Activated T-helper 1 cell treated with anti-CD3 and anti-CD28 coated beads, Interleukin-12 subunit alpha, Interleukin-12 subunit beta, Interleukin-2, Interleukin-4 antibody, amounts not matched to agents 30 ng/mL and 10 ng/mL and 1 ng/mL, durations not matched to agents 14 hours and 24 hours and 36 hours (primary cell): ENCODE data around the gene ATG9B. TPM values are rescaled to one million over a fixed set of nuclear protein-coding genes. Genes with fewer than 3 reads are reported as not detected.
A peak's percentile ranks its signal among the peaks of the same experiment; 100 is the strongest.

ENCODE experiments used
- DNase-seq: peaks from one replicate; pipeline ENCODE4 v3.0.0; 2021; ENCODE audit warnings: low spot score
- H3K27ac Mint-ChIP-seq: one replicate; pipeline ENCODE4 v1.8.0; 2021; ENCODE audit warnings: mild to moderate bottlenecking, mixed read lengths
- H3K27me3 Mint-ChIP-seq: one replicate; pipeline ENCODE4 v1.8.0; 2022; ENCODE audit warnings: mild to moderate bottlenecking, moderate library complexity, mixed read lengths; ENCODE audit not compliant: insufficient read depth
- H3K36me3 Mint-ChIP-seq: one replicate; pipeline ENCODE4 v1.8.0; 2021; ENCODE audit warnings: low read depth, mixed read lengths
- H3K4me1 Mint-ChIP-seq: one replicate; pipeline ENCODE4 v1.8.0; 2021; ENCODE audit warnings: low read depth, mixed read lengths
- H3K4me3 Mint-ChIP-seq: one replicate; pipeline ENCODE4 v1.8.0; 2021; ENCODE audit warnings: mild to moderate bottlenecking, moderate library complexity, mixed read lengths
- H3K9me3 Mint-ChIP-seq: one replicate; pipeline ENCODE4 v1.8.0; 2021; ENCODE audit warnings: mixed read lengths
- intact Hi-C: fragments of 100-400 bp; cut with micrococcal nuclease; formaldehyde crosslinking; loops from one replicate; pipeline ENCODE4 v1.15.1; 2024
- total RNA-seq: library from RNA; stranded (reverse); gene quantifications from 2 replicates; pipeline ENCODE4 v1.2.3, GENCODE V29; 2022

The ATG9B gene
- total RNA-seq, 1 donor from 2014 or later: 6.3 TPM

DNA sequence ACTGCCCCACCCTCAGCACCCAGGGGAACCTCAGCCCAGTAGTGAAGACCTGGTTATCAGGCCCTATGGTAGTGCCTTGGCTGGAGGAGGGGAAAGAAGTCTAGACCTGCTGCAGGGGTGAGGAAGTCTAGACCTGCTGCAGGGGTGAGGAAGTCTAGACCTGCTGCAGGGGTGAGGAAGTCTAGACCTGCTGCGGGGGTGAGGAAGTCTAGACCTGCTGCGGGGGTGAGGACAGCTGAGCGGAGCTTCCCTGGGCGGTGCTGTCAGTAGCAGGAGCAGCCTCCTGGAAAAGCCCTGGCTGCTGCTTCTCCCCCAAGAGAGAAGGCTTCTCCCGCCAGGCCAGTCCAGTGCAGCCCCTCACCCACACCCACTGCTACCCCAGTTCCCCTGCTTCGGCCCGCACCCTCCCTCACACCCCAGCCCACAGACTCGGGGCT lies 27.2 kb downstream of the ATG9B start:
- intact Hi-C loops: no loop called here
- H3K9me3 Mint-ChIP-seq: no peaks in the 10 kb centered on the region
- peaks cover 6% of the 10 kb centered on the region for H3K4me1 Mint-ChIP-seq
- no peaks in the 10 kb centered on the region for H3K27me3 Mint-ChIP-seq
- H3K4me3 Mint-ChIP-seq: no peak overlapping the region
- peaks cover 1% of the 10 kb centered on the region for H3K36me3 Mint-ChIP-seq
- H3K27ac Mint-ChIP-seq: no peak overlapping the region
- no peak for DNase-seq

DNA sequence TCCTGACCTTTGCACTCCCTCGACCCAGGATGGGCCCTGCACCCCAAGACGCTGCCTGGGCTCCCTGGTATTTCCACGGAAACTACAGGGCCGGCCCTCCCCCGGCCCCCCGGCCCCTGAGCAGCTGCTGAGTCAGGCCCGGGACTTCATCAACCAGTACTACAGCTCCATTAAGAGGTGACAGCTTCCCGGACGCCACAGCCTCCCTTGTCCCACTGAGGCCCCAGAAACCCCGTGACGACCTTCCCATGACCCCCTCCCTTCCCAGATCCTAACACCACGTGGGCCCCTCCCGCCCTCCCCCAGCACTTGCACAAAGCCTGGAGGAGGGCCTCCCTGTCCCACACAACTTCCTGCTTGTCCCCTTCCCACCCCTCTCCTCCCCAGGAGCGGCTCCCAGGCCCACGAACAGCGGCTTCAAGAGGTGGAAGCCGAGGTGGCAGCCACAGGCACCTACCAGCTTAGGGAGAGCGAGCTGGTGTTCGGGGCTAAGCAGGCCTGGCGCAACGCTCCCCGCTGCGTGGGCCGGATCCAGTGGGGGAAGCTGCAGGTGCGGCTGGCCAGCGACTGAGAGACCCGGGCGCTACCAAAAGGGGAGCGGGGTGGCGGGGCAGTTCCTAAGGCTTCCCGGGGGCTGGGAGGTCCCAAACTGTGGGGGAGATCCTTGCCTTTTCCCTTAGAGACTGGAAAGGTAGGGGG lies 27.8 kb downstream of the ATG9B start:
- no peak overlapping the region for H3K27ac Mint-ChIP-seq
- intact Hi-C loops: no loop called here
- DNase-seq: no peak
- peaks cover 1% of the 10 kb centered on the region for H3K36me3 Mint-ChIP-seq
- peaks cover 6% of the 10 kb centered on the region for H3K4me1 Mint-ChIP-seq
- H3K4me3 Mint-ChIP-seq: no peak overlapping the region
- H3K27me3 Mint-ChIP-seq: no peaks in the 10 kb centered on the region
- no peaks in the 10 kb centered on the region for H3K9me3 Mint-ChIP-seq

GRCh38 chr7:150994838-150995510 lies 29.3 kb downstream of the ATG9B start:
- intact Hi-C loops: no loop called here
- H3K4me3 Mint-ChIP-seq: peak overlapping the region; percentile 33
- DNase-seq: no peak
- H3K27me3 Mint-ChIP-seq: peaks cover 2% of the 10 kb centered on the region
- peaks cover 5% of the 10 kb centered on the region for H3K9me3 Mint-ChIP-seq
- no peak overlapping the region for H3K27ac Mint-ChIP-seq
- H3K4me1 Mint-ChIP-seq: peaks cover 6% of the 10 kb centered on the region
- H3K36me3 Mint-ChIP-seq: no peaks in the 10 kb centered on the region

GRCh38 chr7:150994141-150994837 lies 30.0 kb downstream of the ATG9B start:
- H3K27ac Mint-ChIP-seq: no peak overlapping the region
- peaks cover 2% of the 10 kb centered on the region for H3K27me3 Mint-ChIP-seq
- H3K4me3 Mint-ChIP-seq: peak overlapping the region; percentile 33
- intact Hi-C loops: no loop called here
- no peaks in the 10 kb centered on the region for H3K36me3 Mint-ChIP-seq
- H3K4me1 Mint-ChIP-seq: peaks cover 6% of the 10 kb centered on the region
- peaks cover 5% of the 10 kb centered on the region for H3K9me3 Mint-ChIP-seq
- no peak for DNase-seq

DNA sequence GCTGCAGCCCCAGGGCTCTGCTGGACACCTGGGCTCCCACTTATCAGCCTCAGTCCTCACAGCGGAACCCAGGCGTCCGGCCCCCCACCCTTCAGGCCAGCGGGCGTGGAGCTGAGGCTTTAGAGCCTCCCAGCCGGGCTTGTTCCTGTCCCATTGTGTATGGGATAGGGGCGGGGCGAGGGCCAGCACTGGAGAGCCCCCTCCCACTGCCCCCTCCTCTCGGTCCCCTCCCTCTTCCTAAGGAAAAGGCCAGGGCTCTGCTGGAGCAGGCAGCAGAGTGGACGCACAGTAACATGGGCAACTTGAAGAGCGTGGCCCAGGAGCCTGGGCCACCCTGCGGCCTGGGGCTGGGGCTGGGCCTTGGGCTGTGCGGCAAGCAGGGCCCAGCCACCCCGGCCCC lies 30.8 kb downstream of the ATG9B start:
- Mint-ChIP-seq H3K4me3 (no peak overlapping the region), H3K9me3 (peaks cover 5% of the 10 kb centered on the region), H3K36me3 (no peaks in the 10 kb centered on the region), H3K4me1 (peaks cover 13% of the 10 kb centered on the region), H3K27me3 (peaks cover 4% of the 10 kb centered on the region), H3K27ac (no peak overlapping the region)
- DNase-seq: no peak
- intact Hi-C loops: no loop called here

DNA sequence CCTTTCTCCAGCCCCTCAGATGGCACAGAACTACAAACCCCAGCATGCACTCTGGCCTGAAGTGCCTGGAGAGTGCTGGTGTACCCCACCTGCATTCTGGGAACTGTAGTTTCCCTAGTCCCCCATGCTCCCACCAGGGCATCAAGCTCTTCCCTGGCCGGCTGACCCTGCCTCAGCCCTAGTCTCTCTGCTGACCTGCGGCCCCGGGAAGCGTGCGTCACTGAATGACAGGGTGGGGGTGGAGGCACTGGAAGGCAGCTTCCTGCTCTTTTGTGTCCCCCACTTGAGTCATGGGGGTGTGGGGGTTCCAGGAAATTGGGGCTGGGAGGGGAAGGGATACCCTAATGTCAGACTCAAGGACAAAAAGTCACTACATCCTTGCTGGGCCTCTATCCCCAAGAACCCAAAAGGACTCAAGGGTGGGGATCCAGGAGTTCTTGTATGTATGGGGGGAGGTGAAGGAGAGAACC lies 31.4 kb downstream of the ATG9B start:
- Mint-ChIP-seq H3K4me3 (no peak overlapping the region), H3K9me3 (peaks cover 5% of the 10 kb centered on the region), H3K36me3 (no peaks in the 10 kb centered on the region), H3K27ac (no peak overlapping the region), H3K27me3 (peaks cover 10% of the 10 kb centered on the region), H3K4me1 (peaks cover 18% of the 10 kb centered on the region)
- no peak for DNase-seq
- intact Hi-C loops: no loop called here

DNA sequence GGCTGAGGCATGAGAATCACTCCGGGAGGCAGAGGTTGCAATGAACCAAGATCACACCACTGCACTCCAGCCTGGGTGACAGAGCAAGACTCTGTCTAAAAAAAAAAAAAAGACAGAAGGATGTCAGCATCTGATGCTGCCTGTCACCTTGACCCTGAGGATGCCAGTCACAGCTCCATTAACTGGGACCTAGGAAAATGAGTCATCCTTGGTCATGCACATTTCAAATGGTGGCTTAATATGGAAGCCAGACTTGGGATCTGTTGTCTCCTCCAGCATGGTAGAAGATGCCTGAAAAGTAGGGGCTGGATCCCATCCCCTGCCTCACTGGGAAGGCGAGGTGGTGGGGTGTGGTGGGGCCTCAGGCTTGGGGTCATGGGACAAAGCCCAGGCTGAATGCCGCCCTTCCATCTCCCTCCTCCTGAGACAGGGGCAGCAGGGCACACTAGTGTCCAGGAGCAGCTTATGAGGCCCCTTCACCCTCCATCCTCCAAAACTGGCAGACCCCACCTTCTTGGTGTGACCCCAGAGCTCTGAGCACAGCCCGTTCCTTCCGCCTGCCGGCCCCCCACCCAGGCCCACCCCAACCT lies 32.1 kb downstream of the ATG9B start:
- Mint-ChIP-seq H3K27ac (no peak overlapping the region), H3K4me3 (no peak overlapping the region), H3K36me3 (no peaks in the 10 kb centered on the region), H3K4me1 (peaks cover 16% of the 10 kb centered on the region), H3K27me3 (peaks cover 15% of the 10 kb centered on the region), H3K9me3 (peaks cover 5% of the 10 kb centered on the region)
- intact Hi-C loops: no loop called here
- no peak for DNase-seq

- H3K9me3 Mint-ChIP-seq: peaks cover 5% of the 10 kb centered on the region
- no peak within 1 kb of the TSS for H3K27ac Mint-ChIP-seq
- H3K4me3 Mint-ChIP-seq: no peak within 1 kb of the TSS
- no peaks in the 10 kb centered on the region for H3K36me3 Mint-ChIP-seq
- H3K4me1 Mint-ChIP-seq: peaks cover 24% of the 10 kb centered on the region
- peaks cover 17% of the 10 kb centered on the region for H3K27me3 Mint-ChIP-seq
- DNase-seq: no peak
- intact Hi-C loops: no loop called here
Measured at GRCh38 chr7:150990416-150991186, 33.7 kb downstream of the ATG9B start, which contains the start of gene NOS3. TSS of gene NOS3 (plus strand) at chr7:150991017. CDS start at chr7:150993804, 2,787 bp downstream.

GRCh38 chr7:150989456-150989855 lies 34.8 kb downstream of the ATG9B start:
- H3K27me3 Mint-ChIP-seq: peaks cover 24% of the 10 kb centered on the region
- H3K9me3 Mint-ChIP-seq: peaks cover 5% of the 10 kb centered on the region
- H3K36me3 Mint-ChIP-seq: no peaks in the 10 kb centered on the region
- H3K4me1 Mint-ChIP-seq: peaks cover 25% of the 10 kb centered on the region
- intact Hi-C loops: loop anchor here (2.0 to 10.0 kb wide), 2 partner anchors 29 to 545 kb away; no protein-coding TSS in a partner anchor
- no peak overlapping the region for H3K4me3 Mint-ChIP-seq
- DNase-seq: no peak
- no peak overlapping the region for H3K27ac Mint-ChIP-seq

DNA sequence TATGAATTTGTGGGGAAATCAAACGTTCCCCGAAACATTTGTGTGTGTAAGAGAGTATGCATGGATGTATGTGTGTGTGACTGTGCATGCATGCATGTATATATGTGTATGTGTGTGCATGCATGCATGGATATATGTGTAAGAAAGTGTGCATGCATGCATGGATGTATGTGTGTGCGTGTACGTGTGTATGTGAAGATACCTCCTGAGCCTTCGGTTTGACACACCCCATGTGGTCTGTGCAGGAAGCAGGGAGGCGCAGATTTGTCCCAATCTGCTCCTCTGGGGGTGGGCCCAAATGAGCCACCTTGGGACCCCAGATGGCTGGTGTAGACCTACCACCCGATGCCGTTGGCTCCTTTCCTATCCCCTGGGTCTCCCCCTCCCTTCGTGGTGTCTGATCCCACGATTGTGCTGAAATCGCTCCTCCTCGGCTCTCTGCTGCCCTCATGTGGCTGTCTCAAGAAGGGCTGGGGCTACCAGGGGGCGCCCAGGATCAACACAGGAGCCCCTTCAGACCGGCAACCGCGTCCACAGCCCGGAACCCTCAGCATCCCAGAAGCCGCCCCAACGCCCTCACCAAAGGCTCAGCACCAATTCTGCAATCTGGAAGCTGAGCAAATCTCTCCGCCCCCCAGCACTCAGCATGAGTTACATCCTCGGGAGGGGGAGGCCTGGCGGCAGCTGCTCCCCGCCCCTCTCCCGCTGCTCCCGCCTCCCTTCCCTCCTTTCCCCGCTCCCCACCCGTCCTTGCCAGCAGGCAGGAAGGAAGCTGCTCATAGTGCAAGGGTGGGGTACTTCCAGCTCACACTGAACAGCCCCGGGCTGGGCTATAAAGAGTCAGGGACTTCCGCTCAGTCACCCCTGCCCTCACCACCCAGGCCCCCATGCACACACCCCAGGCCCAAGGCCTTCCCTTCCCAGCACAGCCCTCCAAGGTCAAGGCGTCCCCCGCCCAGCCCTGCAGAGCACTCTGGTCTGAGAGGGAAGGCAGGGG lies 35.8 kb downstream of the ATG9B start:
- intact Hi-C loops: loop anchor here (1.0 to 10.0 kb wide), 4 partner anchors 30 to 544 kb away; no protein-coding TSS in a partner anchor
- peak overlapping the region; percentile 58 for H3K4me3 Mint-ChIP-seq
- no peak overlapping the region for H3K27ac Mint-ChIP-seq
- DNase-seq: peak; percentile 57
- peaks cover 25% of the 10 kb centered on the region for H3K4me1 Mint-ChIP-seq
- peaks cover 5% of the 10 kb centered on the region for H3K9me3 Mint-ChIP-seq
- H3K27me3 Mint-ChIP-seq: peaks cover 30% of the 10 kb centered on the region
- no peaks in the 10 kb centered on the region for H3K36me3 Mint-ChIP-seq

DNA sequence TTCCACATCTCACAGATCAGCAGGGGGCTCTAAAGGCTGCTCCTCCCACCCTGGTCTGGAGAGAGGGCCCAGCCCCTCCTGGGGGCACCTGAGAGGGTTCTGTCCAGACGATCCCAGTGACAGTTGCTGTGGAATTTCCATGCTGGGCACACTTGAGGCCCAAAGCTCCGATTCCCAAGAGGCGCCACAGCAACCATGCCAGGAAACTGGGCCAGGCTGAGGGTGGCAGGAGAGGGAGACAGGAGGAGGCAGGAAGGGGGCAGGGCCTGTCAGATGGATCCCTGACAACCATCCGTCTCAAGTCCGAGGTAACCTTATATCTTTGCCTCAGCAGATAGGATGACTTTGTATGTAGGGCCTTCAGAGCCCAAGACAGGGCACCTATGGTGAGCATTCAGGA lies 37.7 kb downstream of the ATG9B start:
- Mint-ChIP-seq H3K27ac (no peak overlapping the region), H3K27me3 (peaks cover 45% of the 10 kb centered on the region), H3K9me3 (peaks cover 5% of the 10 kb centered on the region), H3K36me3 (no peaks in the 10 kb centered on the region), H3K4me3 (no peak overlapping the region), H3K4me1 (peaks cover 25% of the 10 kb centered on the region)
- intact Hi-C loops: loop anchor here (1.0 to 10.0 kb wide), 2 partner anchors 23 to 542 kb away; no protein-coding TSS in a partner anchor
- DNase-seq: no peak
